GM19455 (cell line): ENCODE data around the gene LNPEP.

Experiments
- ATAC-seq: cut with Tn5 transposase; IDR thresholded peaks from one replicate; pipeline ENCODE4 v1.9.1; 2021; ENCODE audit not compliant: unreplicated experiment

LNPEP gene

GRCh38 chr5:96957254-96958049 lies 21.6 kb downstream of the LNPEP start:
- peak; percentile 53 for ATAC-seq

- no peak for ATAC-seq
Observed at GRCh38 chr5:96958977-96959376, 23.1 kb downstream of the LNPEP start.

GRCh38 chr5:96961053-96961452 lies 25.2 kb downstream of the LNPEP start:
- ATAC-seq: peak; percentile 69

- ATAC-seq: no peak
Observed at GRCh38 chr5:96962540-96962991, 26.7 kb downstream of the LNPEP start.

- ATAC-seq: no peak
Observed at GRCh38 chr5:96963267-96963666, 27.4 kb downstream of the LNPEP start.

GRCh38 chr5:96966801-96967200 lies 30.9 kb downstream of the LNPEP start:
- no peak for ATAC-seq

- no peak for ATAC-seq
Observed at GRCh38 chr5:96967400-96967799, 31.5 kb downstream of the LNPEP start.

GRCh38 chr5:96968074-96968473 lies 32.2 kb downstream of the LNPEP start:
- ATAC-seq: no peak

GRCh38 chr5:96968614-96969013 lies 32.7 kb downstream of the LNPEP start:
- ATAC-seq: no peak

GRCh38 chr5:96969366-96969765 lies 33.5 kb downstream of the LNPEP start:
- ATAC-seq: no peak

- ATAC-seq: no peak
Observed at GRCh38 chr5:96972599-96973334, 36.9 kb downstream of the LNPEP start.

- ATAC-seq: no peak
Observed at GRCh38 chr5:96973532-96974401, 37.9 kb downstream of the LNPEP start.

- ATAC-seq: no peak
Observed at GRCh38 chr5:96975656-96976055, 39.8 kb downstream of the LNPEP start.

- no peak for ATAC-seq
Observed at GRCh38 chr5:96977228-96977627, 41.3 kb downstream of the LNPEP start.

GRCh38 chr5:96978812-96979449 lies 43.1 kb downstream of the LNPEP start:
- ATAC-seq: no peak

GRCh38 chr5:96984506-96985192 lies 48.8 kb downstream of the LNPEP start:
- ATAC-seq: no peak

- no peak for ATAC-seq
Observed at GRCh38 chr5:96986450-96986849, 50.6 kb downstream of the LNPEP start.

GRCh38 chr5:96990102-96990501 lies 54.2 kb downstream of the LNPEP start:
- ATAC-seq: no peak

GRCh38 chr5:96991708-96992107 lies 55.8 kb downstream of the LNPEP start:
- ATAC-seq: no peak

- ATAC-seq: no peak
Observed at GRCh38 chr5:96993760-96994159, 57.9 kb downstream of the LNPEP start.
